Gastroesophageal sphincter (tissue), 3 donors: ENCODE data around the gene ERC1.

ENCODE experiments used
- POLR2AphosphoS5 ChIP-seq: sonication (generic); formaldehyde crosslinking; IDR thresholded peaks from one replicate; pipeline ENCODE4 v1.6.1; 2017; ENCODE audit warnings: antibody characterized with exemption
- TF ChIP-seq, protein P1 (sequence below), 4 experiments: fragments of 200-600 bp in 2 of 4; fragments of 450-650 bp in 2 of 4; sonication (generic) in 1 of 4; IDR thresholded peaks; one replicate each; pipeline ENCODE4 v1.5.1; 2017 to 2019; ENCODE audit warnings: antibody characterized with exemption in 4 of 4, mild to moderate bottlenecking in 2 of 4, moderate library complexity in 2 of 4

DNA sequence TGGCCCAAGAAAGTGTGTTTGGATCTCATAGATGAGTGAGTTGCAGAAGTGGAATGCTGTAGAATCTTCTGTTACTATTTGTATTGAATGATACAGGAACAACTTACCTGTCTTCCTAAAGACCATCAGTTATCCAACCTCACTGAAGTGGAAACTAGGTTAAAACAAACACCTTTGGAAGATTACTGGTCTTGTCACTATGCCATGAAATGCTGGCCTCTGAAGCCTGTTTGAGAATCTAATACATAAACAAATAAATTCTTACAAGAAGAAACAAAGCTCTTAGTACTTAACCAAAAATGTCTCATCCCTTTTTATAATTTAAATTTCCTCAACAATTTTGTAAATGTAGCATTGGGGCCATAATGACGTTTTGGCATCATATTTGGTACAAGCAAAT is 448.2 kb downstream of the ERC1 start:
- no peak for TF ChIP-seq POLR2AphosphoS5
- TF ChIP-seq, protein P1, sequence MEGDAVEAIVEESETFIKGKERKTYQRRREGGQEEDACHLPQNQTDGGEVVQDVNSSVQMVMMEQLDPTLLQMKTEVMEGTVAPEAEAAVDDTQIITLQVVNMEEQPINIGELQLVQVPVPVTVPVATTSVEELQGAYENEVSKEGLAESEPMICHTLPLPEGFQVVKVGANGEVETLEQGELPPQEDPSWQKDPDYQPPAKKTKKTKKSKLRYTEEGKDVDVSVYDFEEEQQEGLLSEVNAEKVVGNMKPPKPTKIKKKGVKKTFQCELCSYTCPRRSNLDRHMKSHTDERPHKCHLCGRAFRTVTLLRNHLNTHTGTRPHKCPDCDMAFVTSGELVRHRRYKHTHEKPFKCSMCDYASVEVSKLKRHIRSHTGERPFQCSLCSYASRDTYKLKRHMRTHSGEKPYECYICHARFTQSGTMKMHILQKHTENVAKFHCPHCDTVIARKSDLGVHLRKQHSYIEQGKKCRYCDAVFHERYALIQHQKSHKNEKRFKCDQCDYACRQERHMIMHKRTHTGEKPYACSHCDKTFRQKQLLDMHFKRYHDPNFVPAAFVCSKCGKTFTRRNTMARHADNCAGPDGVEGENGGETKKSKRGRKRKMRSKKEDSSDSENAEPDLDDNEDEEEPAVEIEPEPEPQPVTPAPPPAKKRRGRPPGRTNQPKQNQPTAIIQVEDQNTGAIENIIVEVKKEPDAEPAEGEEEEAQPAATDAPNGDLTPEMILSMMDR (IDR thresholded peaks at IDR 0.05), result no peak
